Heart right ventricle (tissue), 16 donors: ENCODE results near the gene CDKAL1. TPM values are rescaled to one million over a fixed set of nuclear protein-coding genes. Genes with fewer than 3 reads are reported as not detected.

Source experiments
- ATAC-seq, 8 donors: fragments of 200-7000 bp; cut with Tn5 transposase; one replicate each; pipeline ENCODE4 v1.9.1; 2020; ENCODE audit warnings: mild to moderate bottlenecking in 8 of 8, moderate library complexity in 8 of 8, moderate number of reproducible peaks in 1 of 8
- DNase-seq, 2 donors: peaks; one replicate each; pipeline ENCODE4 v3.0.0-alpha.2; 2020
- H3K27ac ChIP-seq, 10 donors: fragments of 200-600 bp; sonication (generic) in 2 of 10; one replicate each; pipeline versions ENCODE4 v1.5.0 to v1.8.0; 2020 to 2022; ENCODE audit warnings: mild to moderate bottlenecking in 3 of 10
- H3K27me3 ChIP-seq, 7 donors: fragments of 200-600 bp; one replicate each; pipeline ENCODE4 v1.8.0; 2021 to 2022; ENCODE audit warnings: mild to moderate bottlenecking in 2 of 7
- H3K36me3 ChIP-seq, 9 donors: fragments of 200-600 bp; sonication (generic) in 1 of 9; one replicate each; pipeline versions ENCODE4 v1.5.0 to v1.8.0; 2020 to 2022; ENCODE audit warnings: mild to moderate bottlenecking in 2 of 9
- H3K4me1 ChIP-seq, 9 donors: fragments of 200-600 bp; sonication (generic) in 1 of 9; one replicate each; pipeline versions ENCODE4 v1.5.0 to v1.8.0; 2020 to 2022; ENCODE audit warnings: mild to moderate bottlenecking in 4 of 9
- H3K4me3 ChIP-seq, 10 donors: fragments of 200-600 bp; sonication (generic) in 2 of 10; one replicate each; pipeline versions ENCODE4 v1.5.0 to v1.8.0; 2020 to 2022; ENCODE audit warnings: mild to moderate bottlenecking in 7 of 10, moderate library complexity in 2 of 10
- H3K9me3 ChIP-seq, 11 donors: fragments of 200-600 bp in 10 of 11; sonication (generic) in 2 of 11; one replicate each; pipeline versions ENCODE4 v1.5.0 to v1.8.0; 2013 to 2022; ENCODE audit warnings: mild to moderate bottlenecking in 2 of 11, control low read depth in 1 of 11, moderate library complexity in 1 of 11
- CTCF ChIP-seq, 9 donors: fragments of 200-600 bp; sonication (generic) in 2 of 9; IDR thresholded peaks; one replicate each; pipeline versions ENCODE4 v1.5.0 to v1.8.0; 2021 to 2022; ENCODE audit warnings: antibody characterized with exemption in 9 of 9, mild to moderate bottlenecking in 5 of 9, moderate library complexity in 1 of 9
- WGBS, 2 donors: extraction: QIAGEN DNeasy Blood & Tissue Kit; methylation state at CpG; one replicate each; pipeline ENCODE4 v1.1.7; 2013; ENCODE audit warnings: inconsistent platforms in 1 of 2; 5-methylcytosine and 5-hydroxymethylcytosine counted together
- intact Hi-C, 10 donors: fragments of 100-400 bp; cut with DNase I; formaldehyde crosslinking; loops; one replicate each; pipeline versions ENCODE4 v1.11.1 to v1.14.2; 2022
- polyA plus RNA-seq, 2 donors: library from polyadenylated mRNA; stranded (reverse); fragments of 200-250 nt; gene quantifications; one replicate each; pipeline ENCODE4 v1.2.3, GENCODE V29; 2013
- total RNA-seq, 10 donors: library from RNA; stranded (reverse); fragmentation: NEBNext Ultra II Directional in 3 of 10; extraction: Animal tissue kit (Norgen Biotek cat#: 25700) in 3 of 10; gene quantifications; one replicate each; pipeline versions ENCODE4 v1.2.1 to v1.2.4, GENCODE V29; 2021 to 2023
- donor health status: Arrhythmogenic right ventricular cardiomyopathy.
- donor health status: ischemic (EF 13 %, LVEDD 7.1; RV severe dilation, severe dysfunction).
- donor health status: healthy with polysubstance abuse.
- donor health status: DM: no; HTN: yes; CAD: no.
- donor health status: DM: no; HTN: no; CAD: no.
- donor health status: ischemic (EF 25% LVEDD 6.9; RV normal size, moderate dysfunction).
- donor health status: ischemic (EF 25% LVEDD 5.7; RV mildly dilated, moderate dysfunction).
- donor health status: healthy.
- donor health status: DM: yes; HTN: yes; CAD: no.
- donor health status: Ischemic cardiomyopathy.
- donor health status: ischemic (EF 35%, LVEDD 5.7; RV mildly dilated, moderate dysfunction).
- donor health status: nonischemic (EF 11% LVEDD 7.7; RV severe dilation, severe dysfunction).
- donor health status: DM: yes; HTN: yes; CAD: no.
- donor health status: PGD.
- donor health status: ischemic (EF 29% LVEDD 5.4; RV normal size, mild dysfunction).
- donor health status: nonischemic (EF 23%, LVEDD 6.1; RV moderate dilation, normal function).

CDKAL1 gene
- total and polyA plus RNA-seq, 12 donors = 3.2 to 14.0 (median 10.6) TPM

- peaks cover 0 to 4% (median 0%) of the 10 kb centered on the region in 11 donors for H3K9me3 ChIP-seq
- peaks cover 0 to 12% (median 0%) of the 10 kb centered on the region in 9 donors for H3K4me1 ChIP-seq
- H3K36me3 ChIP-seq = no peaks in the 10 kb centered on the region
- no peak overlapping the region for H3K4me3 ChIP-seq
- H3K27me3 ChIP-seq = no peaks in the 10 kb centered on the region
- intact Hi-C loops = no loop called here
- ATAC-seq = no peak
- H3K27ac ChIP-seq = no peak overlapping the region
- TF ChIP-seq CTCF (IDR thresholded peaks at IDR 0.05) = no peak
- WGBS, 2 donors = 91 to 94% methylated on average over 2 of the region's 2 CpGs
- no peak for DNase-seq
Observed at GRCh38 chr6:20620043-20620442, 85.8 kb downstream of the CDKAL1 start.

- no peak for DNase-seq
- no peaks in the 10 kb centered on the region for H3K36me3 ChIP-seq
- no peak for TF ChIP-seq CTCF (IDR thresholded peaks at IDR 0.05)
- no peak overlapping the region for H3K27ac ChIP-seq
- H3K27me3 ChIP-seq = no peaks in the 10 kb centered on the region
- H3K4me3 ChIP-seq = no peak overlapping the region
- no peak for ATAC-seq
- no peaks in the 10 kb centered on the region for H3K9me3 ChIP-seq
- peaks cover 0 to 12% (median 0%) of the 10 kb centered on the region in 9 donors for H3K4me1 ChIP-seq
- intact Hi-C loops = no loop called here
Observed at GRCh38 chr6:20623761-20624160, 89.5 kb downstream of the CDKAL1 start.

GRCh38 chr6:20626165-20626564, 91.9 kb downstream of the CDKAL1 start:
- TF ChIP-seq CTCF (IDR thresholded peaks at IDR 0.05) = no peak
- Histone ChIP-seq H3K9me3 (no peaks in the 10 kb centered on the region), H3K4me1 (peaks cover 0 to 18% (median 5%) of the 10 kb centered on the region in 9 donors), H3K4me3 (no peak overlapping the region), H3K27me3 (no peaks in the 10 kb centered on the region), H3K36me3 (no peaks in the 10 kb centered on the region), H3K27ac (no peak overlapping the region)
- no peak for ATAC-seq
- intact Hi-C loops = no loop called here
- DNase-seq = no peak

- no peaks in the 10 kb centered on the region for H3K36me3 ChIP-seq
- H3K9me3 ChIP-seq = no peaks in the 10 kb centered on the region
- intact Hi-C loops = no loop called here
- TF ChIP-seq CTCF (IDR thresholded peaks at IDR 0.05) = no peak
- peaks cover 0 to 17% (median 5%) of the 10 kb centered on the region in 9 donors for H3K4me1 ChIP-seq
- no peaks in the 10 kb centered on the region for H3K27me3 ChIP-seq
- DNase-seq = no peak
- no peak overlapping the region for H3K4me3 ChIP-seq
- ATAC-seq = no peak
- 97 to 100% methylated on average over 1 of the region's 1 CpG for WGBS, 2 donors
- no peak overlapping the region for H3K27ac ChIP-seq
Observed at GRCh38 chr6:20629509-20629908, 95.3 kb downstream of the CDKAL1 start.

- no peak overlapping the region for H3K27ac ChIP-seq
- no peak overlapping the region for H3K4me3 ChIP-seq
- H3K36me3 ChIP-seq = no peaks in the 10 kb centered on the region
- no peak for TF ChIP-seq CTCF (IDR thresholded peaks at IDR 0.05)
- H3K4me1 ChIP-seq = peaks cover 0 to 17% (median 5%) of the 10 kb centered on the region in 9 donors
- H3K9me3 ChIP-seq = no peaks in the 10 kb centered on the region
- ATAC-seq (no peak), DNase-seq (no peak)
- 63 to 98% methylated on average over 3 of the region's 3 CpGs for WGBS, 2 donors
- no peaks in the 10 kb centered on the region for H3K27me3 ChIP-seq
- intact Hi-C loops = no loop called here
Observed at GRCh38 chr6:20630136-20630535, 95.9 kb downstream of the CDKAL1 start.
